IMR-90 (cell line): ENCODE measurements around the gene FGA. TPM values are rescaled to one million over a fixed set of nuclear protein-coding genes. Genes with fewer than 3 reads are reported as not detected.

Experiments
- ATAC-seq: fragments of 200-7000 bp; cut with Tn5 transposase; 2 replicates; pipeline ENCODE4 v1.9.1; 2020; ENCODE audit warnings: low read depth, mild to moderate bottlenecking, moderate library complexity
- BruUV-seq: library from RNA; stranded (reverse); fragments of 400-500 nt; replicated peaks from 2 replicates; lab custom pipeline; 2021; lab: Mats Ljungman, UMichigan
- CTCF ChIA-PET: fragments of 300-600 bp; formaldehyde crosslinking; extraction: SDS; loops from one replicate; lab custom pipeline; 2021; ENCODE audit warnings: antibody characterized with exemption; lab: Yijun Ruan, JAX
- POLR2A ChIA-PET: fragments of 300-600 bp; sonication (Branson Sonifier 250); formaldehyde crosslinking; loops from one replicate; lab custom pipeline; 2022; ENCODE audit warnings: antibody characterized with exemption; ENCODE audit not compliant: unreplicated experiment; lab: Charles Lee
- DNase-seq: peaks from one replicate; pipeline ENCODE4 v3.0.0; 2013
- H2AFZ ChIP-seq: replicated peaks from 2 replicates; pipeline ENCODE3; 2013; ENCODE audit warnings: low read length, mild to moderate bottlenecking; ENCODE audit not compliant: poor library complexity
- H2AK5ac ChIP-seq: 2 replicates; pipeline ENCODE4 v1.6.1; 2013; ENCODE audit warnings: low read depth, low read length, inconsistent platforms
- H2AK9ac ChIP-seq: replicated peaks from 2 replicates; pipeline ENCODE3; 2013; ENCODE audit warnings: mild to moderate bottlenecking, low read depth, low read length, moderate library complexity; ENCODE audit not compliant: poor library complexity
- H2BK120ac ChIP-seq: 2 replicates; pipeline ENCODE4 v1.6.1; 2013; ENCODE audit warnings: low read depth, low read length, inconsistent platforms
- H2BK15ac ChIP-seq: 3 replicates; pipeline ENCODE4 v1.6.1; 2013; ENCODE audit warnings: low read depth, low read length, inconsistent platforms
- H2BK20ac ChIP-seq: 2 replicates; pipeline ENCODE4 v1.6.1; 2013; ENCODE audit warnings: low read depth, mild to moderate bottlenecking, inconsistent platforms, low read length, moderate library complexity
- H2BK5ac ChIP-seq: 2 replicates; pipeline ENCODE4 v1.6.1; 2013; ENCODE audit warnings: mild to moderate bottlenecking, low read depth, low read length, inconsistent platforms; ENCODE audit not compliant: poor library complexity, severe bottlenecking
- H3K14ac ChIP-seq: replicated peaks from 2 replicates; pipeline ENCODE4 v1.6.1; 2013; ENCODE audit warnings: low read depth, low read length, inconsistent platforms
- H3K18ac ChIP-seq: 2 replicates; pipeline ENCODE4 v1.6.1; 2013; ENCODE audit warnings: low read depth, low read length, control low read depth
- H3K23ac ChIP-seq: 2 replicates; pipeline ENCODE4 v1.6.1; 2013; ENCODE audit warnings: low read depth, low read length, inconsistent platforms
- H3K27ac ChIP-seq: 2 replicates; pipeline ENCODE4 v1.5.1; 2013; ENCODE audit warnings: mild to moderate bottlenecking, control low read depth, low read length; ENCODE audit not compliant: insufficient read depth
- H3K27me3 ChIP-seq: 2 replicates; pipeline ENCODE4 v1.6.1; 2013; ENCODE audit warnings: low read length; ENCODE audit not compliant: control insufficient read depth, insufficient read depth
- H3K36me3 ChIP-seq: 2 replicates; pipeline ENCODE4 v1.6.1; 2013; ENCODE audit warnings: low read length, mixed read lengths; ENCODE audit not compliant: control insufficient read depth, insufficient read depth
- H3K4ac ChIP-seq: 2 replicates; pipeline ENCODE4 v1.6.1; 2013; ENCODE audit warnings: low read depth, low read length, inconsistent platforms
- H3K4me1 ChIP-seq: 2 replicates; pipeline ENCODE4 v1.6.1; 2013; ENCODE audit warnings: low read length, mixed read lengths; ENCODE audit not compliant: control insufficient read depth, insufficient read depth
- H3K4me2 ChIP-seq: 2 replicates; pipeline ENCODE4 v1.6.1; 2013; ENCODE audit warnings: low read depth, mild to moderate bottlenecking, control low read depth, low read length, moderate library complexity
- H3K4me3 ChIP-seq: 2 replicates; pipeline ENCODE4 v1.5.1; 2013; ENCODE audit warnings: low read depth, mild to moderate bottlenecking, control low read depth, low read length, moderate library complexity; ENCODE audit not compliant: insufficient read depth
- H3K56ac ChIP-seq: 2 replicates; pipeline ENCODE4 v1.6.1; 2013; ENCODE audit warnings: low read length, inconsistent platforms; ENCODE audit not compliant: insufficient read depth; ENCODE audit errors: extremely low read depth
- H3K79me1 ChIP-seq, 2 experiments: 2 replicates each; pipeline ENCODE4 v1.6.1; 2013; ENCODE audit warnings: low read length in 2 of 2, inconsistent platforms in 1 of 2, low read depth in 1 of 2
- H3K9ac ChIP-seq: 2 replicates; pipeline ENCODE4 v1.6.1; 2013; ENCODE audit warnings: low read depth, low read length, control low read depth
- H3K9me1 ChIP-seq: 2 replicates; pipeline ENCODE4 v1.6.1; 2013; ENCODE audit warnings: low read length, inconsistent platforms; ENCODE audit not compliant: insufficient read depth
- H3K9me3 ChIP-seq: 2 replicates; pipeline ENCODE4 v1.6.1; 2013; ENCODE audit warnings: low read length; ENCODE audit not compliant: control insufficient read depth, insufficient read depth
- H4K20me1 ChIP-seq: 2 replicates; pipeline ENCODE4 v1.6.1; 2013; ENCODE audit warnings: low read length, inconsistent platforms; ENCODE audit not compliant: insufficient read depth
- H4K5ac ChIP-seq: 2 replicates; pipeline ENCODE4 v1.6.1; 2013; ENCODE audit warnings: mild to moderate bottlenecking, low read depth, low read length, control low read depth
- H4K8ac ChIP-seq, 2 experiments: 2 replicates each; pipeline ENCODE4 v1.6.1; 2013; ENCODE audit warnings: low read depth in 2 of 2, low read length in 2 of 2, control low read depth in 1 of 2, inconsistent platforms in 1 of 2
- H4K91ac ChIP-seq: 2 replicates; pipeline ENCODE4 v1.6.1; 2013; ENCODE audit warnings: low read depth, low read length, inconsistent platforms; ENCODE audit not compliant: insufficient read depth
- MXI1 ChIP-seq: IDR thresholded peaks from 2 replicates; pipeline ENCODE4 v1.6.1; 2012; ENCODE audit warnings: low read depth, mild to moderate bottlenecking, low read length, moderate library complexity, borderline replicate concordance
- POLR2A ChIP-seq: IDR thresholded peaks from 2 replicates; pipeline ENCODE4 v1.6.1; 2012; ENCODE audit warnings: mild to moderate bottlenecking, low read depth, low read length
- USF2 ChIP-seq: fragments of 150-350 bp; IDR thresholded peaks from 2 replicates; pipeline ENCODE4 v1.6.1; 2017; ENCODE audit warnings: mild to moderate bottlenecking, antibody characterized with exemption, low read length, low read depth
- WGBS, 2 experiments: methylation state at CpG; one replicate each; pipeline versions ENCODE4 v1.1.5 to v1.1.7; 2013; ENCODE audit warnings: missing lambda C conversion rate in 2 of 2; ENCODE audit not compliant: insufficient read length in 1 of 2; ENCODE audit errors: extremely low coverage in 2 of 2; 5-methylcytosine and 5-hydroxymethylcytosine counted together
- dilution Hi-C: fragments of 300-500 bp; cut with HindIII; formaldehyde crosslinking; loops from one replicate; pipeline ENCODE4 v1.14.3; 2018; ENCODE audit warnings: low sequenced_read_pairs; ENCODE audit not compliant: unreplicated experiment
- in situ Hi-C: fragments of 300-500 bp; cut with MboI; formaldehyde crosslinking; loops from 3 replicates; pipeline ENCODE4 v1.14.3; 2019; ENCODE audit warnings: low sequenced_read_pairs, inconsistent platforms, mixed read lengths
- intact Hi-C: fragments of 100-400 bp; cut with micrococcal nuclease; formaldehyde crosslinking; loops from 2 replicates; pipeline ENCODE4 v1.10.0; 2022
- polyA plus RNA-seq, 3 experiments: library from polyadenylated mRNA; depleted of rRNA; stranded (reverse); fragments of >200 nt; gene quantifications; 2 replicates each; pipeline ENCODE4 v1.2.3, GENCODE V29; 2012; ENCODE audit warnings: low replicate concordance in 1 of 3
- total RNA-seq: library from RNA; depleted of rRNA; stranded (reverse); fragments of >200 nt; gene quantifications from 2 replicates; pipeline ENCODE4 v1.2.3, GENCODE V29; 2012

The FGA gene
- total and polyA plus RNA-seq, 2 of the 4 experiments (the other 2 are of a cell fraction) = not detected

DNA sequence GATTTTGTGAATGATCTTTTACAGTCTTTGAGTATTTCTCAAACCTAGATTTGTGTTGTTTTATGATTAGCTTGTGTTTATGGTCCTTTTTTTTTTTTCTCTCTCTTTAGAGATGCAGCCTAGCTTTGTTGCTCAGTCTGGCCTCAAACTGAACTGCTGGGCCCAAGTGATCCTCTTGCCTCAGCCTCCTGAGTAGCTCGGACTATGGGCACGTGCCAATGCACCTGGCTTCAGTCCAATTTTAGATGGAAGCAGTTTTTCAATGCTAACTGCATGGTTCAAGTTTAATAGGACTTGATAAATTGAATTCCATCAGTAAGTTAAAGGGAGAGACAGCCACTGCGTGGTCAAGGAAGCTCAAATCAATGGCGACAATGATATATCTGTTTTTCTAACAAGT lies 25.7 kb upstream of the FGA start:
- no peaks in the 10 kb centered on the region for H3K9me3 ChIP-seq
- no peaks in the 10 kb centered on the region for H3K4me1 ChIP-seq
- H4K5ac ChIP-seq = no peak overlapping the region
- ChIA-PET CTCF (interaction anchor here (0.6 kb wide), 1 partner anchor 8 kb away, joined by 3 read pairs; no protein-coding TSS in a partner anchor), POLR2A (no interaction called here)
- dilution Hi-C loops (no loop called here), in situ Hi-C loops (loop anchor here (5.0 kb wide), 1 partner anchor 64 kb away; the partner anchor contains the start of gene PLRG1), intact Hi-C loops (no loop called here)
- H3K56ac ChIP-seq = no peak overlapping the region
- no peak overlapping the region for H3K23ac ChIP-seq
- TF ChIP-seq USF2 (no peak), MXI1 (no peak), POLR2A (no peak)
- H3K18ac ChIP-seq = no peak overlapping the region
- H3K4ac ChIP-seq = no peak overlapping the region
- DNase-seq = no peak
- no peak overlapping the region for H3K27ac ChIP-seq
- H3K14ac ChIP-seq = no peak overlapping the region
- H3K79me1 ChIP-seq = no peaks in the 10 kb centered on the region
- H2BK120ac ChIP-seq = no peak overlapping the region
- no peak overlapping the region for H2AK9ac ChIP-seq
- no TSS peak for BruUV-seq
- H3K27me3 ChIP-seq = no peaks in the 10 kb centered on the region; the same call in 1 of the 2 replicates
- no peak overlapping the region for H2AK5ac ChIP-seq
- H2AFZ ChIP-seq = no peak overlapping the region
- H3K4me3 ChIP-seq = no peak overlapping the region
- no peak overlapping the region for H2BK15ac ChIP-seq
- ATAC-seq = no peak
- WGBS, 2 experiments = 21% methylated on average over 2 of the region's 4 CpGs; no CpG with 5 or more reads in 1 of the 2 experiments
- no peak overlapping the region for H4K8ac ChIP-seq
- H3K4me2 ChIP-seq = no peak overlapping the region
- H2BK20ac ChIP-seq = no peak overlapping the region
- no peaks in the 10 kb centered on the region for H4K20me1 ChIP-seq
- H3K9me1 ChIP-seq = no peaks in the 10 kb centered on the region
- no peak overlapping the region for H3K9ac ChIP-seq
- H2BK5ac ChIP-seq = no peak overlapping the region
- H3K36me3 ChIP-seq = no peaks in the 10 kb centered on the region
- no peak overlapping the region for H4K91ac ChIP-seq
